DMS114 treated with DMSO at 0.1 percent for 48 hours (cell line): ENCODE results near the gene PTPRN2.
"Not testable (repeated sequence)": the region's sequence is repeated elsewhere in the genome, so short reads cannot be mapped to it uniquely, and the experiment has no call there.

Source experiments
- DNase-seq: peaks from one replicate; lab custom pipeline; 2025; ENCODE audit not compliant: unreplicated experiment; lab: John Stamatoyannopoulos, UW

PTPRN2 gene

DNA sequence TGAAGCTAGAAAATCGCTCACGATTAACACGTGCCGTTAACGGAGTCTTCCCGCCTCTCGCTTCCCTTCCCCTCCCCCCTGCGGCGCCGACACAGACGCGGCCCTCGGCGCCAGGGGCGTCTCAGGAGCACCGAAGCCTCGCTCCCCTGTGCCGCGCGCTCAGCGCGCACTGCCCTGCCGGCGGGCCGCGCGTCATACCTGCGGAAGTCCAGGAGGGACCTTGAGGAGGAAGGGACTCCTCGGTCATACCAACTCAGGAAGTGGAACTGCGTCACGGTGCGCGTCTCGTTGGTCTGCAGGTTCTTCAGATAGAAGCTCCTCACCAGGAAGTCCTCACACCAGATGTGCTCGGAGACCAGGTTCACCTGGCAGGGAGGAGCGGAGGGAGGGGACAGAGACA, 1011.2 kb downstream of the PTPRN2 start:
- no peak for DNase-seq

DNA sequence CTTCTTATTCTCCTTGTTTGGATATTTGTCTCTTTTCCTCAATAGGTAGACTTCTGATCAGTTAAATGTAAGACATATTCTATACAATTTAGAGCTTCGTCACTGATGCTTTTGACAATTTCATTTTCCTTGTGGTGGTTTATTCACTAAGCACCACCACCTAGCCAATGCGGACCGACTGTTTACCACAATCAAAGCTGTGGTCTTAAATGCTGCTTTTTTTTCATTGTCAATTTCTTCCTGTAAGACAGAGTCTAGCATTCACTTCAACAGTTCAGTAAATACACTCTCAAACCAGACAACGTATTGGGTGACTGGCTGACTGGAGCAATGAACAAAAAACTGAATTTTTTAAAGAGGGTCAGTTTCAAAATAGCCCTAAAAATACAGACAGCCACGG, 1011.8 kb downstream of the PTPRN2 start:
- no peak for DNase-seq

DNA sequence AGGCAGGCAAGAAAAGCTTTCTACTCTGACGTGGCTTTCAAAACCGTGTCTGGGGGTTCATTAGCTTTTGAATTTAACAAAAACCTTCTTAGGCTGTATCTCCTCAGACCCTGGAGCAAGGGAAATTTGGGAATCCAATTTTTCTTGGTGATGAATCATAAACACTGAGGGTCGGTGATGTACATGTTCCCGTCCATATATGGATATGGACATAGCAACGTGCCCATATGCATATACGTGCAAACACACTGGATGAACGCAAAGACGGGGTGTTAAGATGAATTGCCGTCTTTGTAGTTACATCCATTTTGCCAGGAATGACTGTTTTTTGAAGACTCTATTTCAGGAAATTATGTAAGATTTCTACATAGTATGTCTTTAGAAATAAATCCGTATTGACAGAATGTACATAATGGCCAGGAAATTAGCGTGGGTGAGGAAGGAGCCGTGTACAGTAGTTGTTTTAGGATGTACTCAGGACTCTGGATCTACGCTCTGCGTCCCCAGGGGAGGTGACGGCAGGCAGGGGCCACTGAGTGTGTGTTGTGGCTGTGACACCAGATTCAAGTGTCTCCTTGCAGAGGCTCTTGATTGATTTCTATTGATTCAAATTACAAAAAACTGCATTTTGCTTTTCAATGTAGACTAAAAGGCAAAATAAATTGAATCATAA, 1012.6 kb downstream of the PTPRN2 start:
- no peak for DNase-seq

DNA sequence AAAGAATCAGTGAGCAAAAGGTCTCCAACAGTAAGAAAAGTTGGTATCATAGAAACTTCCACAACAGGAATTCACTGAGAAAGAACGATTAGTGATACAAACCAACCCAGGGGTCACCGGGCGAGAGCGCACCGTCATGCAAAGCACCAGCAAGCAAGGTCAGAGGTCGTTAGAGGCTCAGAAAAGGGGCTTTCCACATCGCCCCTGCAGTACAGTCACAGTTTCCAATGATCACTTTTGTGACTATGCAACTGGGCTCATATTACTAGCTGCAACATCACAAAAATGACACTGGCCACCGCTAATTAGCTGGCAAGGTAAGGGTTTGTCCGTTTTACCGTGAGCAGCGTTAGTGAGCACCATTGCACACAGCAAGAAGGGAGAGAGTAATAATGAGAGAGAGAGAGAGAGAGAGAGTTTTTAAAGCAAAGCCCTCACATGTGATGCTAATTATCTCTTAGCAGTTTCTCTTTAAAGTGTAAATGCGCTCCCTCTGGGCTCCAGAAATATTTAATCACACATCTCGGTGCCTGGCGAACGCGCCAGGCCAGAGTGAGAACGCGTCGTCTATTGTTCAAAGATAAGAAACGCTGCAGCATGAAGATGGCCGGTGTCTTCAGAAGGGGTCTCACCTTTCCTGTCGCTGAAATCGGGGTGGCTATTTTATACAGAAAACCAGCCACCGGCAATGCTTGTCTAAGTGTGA, 1013.4 kb downstream of the PTPRN2 start:
- DNase-seq, result no peak

DNA sequence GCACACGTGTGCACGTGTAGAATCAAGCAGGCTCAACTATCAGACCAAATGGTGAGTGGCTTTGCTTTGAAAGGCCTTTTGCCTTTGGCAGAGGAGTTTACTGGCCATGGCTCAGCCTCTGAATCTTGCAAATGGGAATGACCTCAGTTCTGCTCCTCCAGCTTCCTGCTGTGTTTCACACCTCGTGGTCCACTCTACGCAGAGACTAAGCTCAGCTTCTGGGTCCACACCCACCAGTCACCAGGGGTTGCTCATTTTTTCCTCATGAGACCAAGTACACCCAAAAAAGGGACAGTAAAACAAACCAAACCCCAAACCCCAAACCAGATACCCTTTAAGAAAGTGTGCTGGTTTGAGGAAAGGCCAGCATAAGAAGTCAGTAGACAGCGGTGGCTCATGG, 1014.4 kb downstream of the PTPRN2 start:
- no peak for DNase-seq

DNA sequence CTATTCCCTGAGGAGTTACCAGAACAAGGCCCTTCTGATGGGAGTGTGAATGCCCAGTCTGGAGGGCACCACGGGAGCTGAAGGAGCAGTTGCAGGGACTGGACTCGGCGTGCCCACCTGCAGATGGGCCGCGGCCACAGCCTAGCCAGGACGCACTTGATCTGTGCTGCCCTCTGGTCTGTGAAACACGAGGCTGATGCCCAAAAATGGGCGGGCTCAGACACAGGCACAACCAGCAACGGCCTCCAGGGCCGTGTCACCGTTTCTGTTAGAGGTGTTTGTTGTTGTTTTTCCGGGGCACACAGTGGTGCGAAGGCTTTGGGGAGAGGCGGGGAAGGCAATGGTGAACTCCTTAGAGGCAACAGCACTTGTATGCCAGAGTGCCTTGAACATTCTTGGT, 1015.0 kb downstream of the PTPRN2 start:
- no peak for DNase-seq

DNA sequence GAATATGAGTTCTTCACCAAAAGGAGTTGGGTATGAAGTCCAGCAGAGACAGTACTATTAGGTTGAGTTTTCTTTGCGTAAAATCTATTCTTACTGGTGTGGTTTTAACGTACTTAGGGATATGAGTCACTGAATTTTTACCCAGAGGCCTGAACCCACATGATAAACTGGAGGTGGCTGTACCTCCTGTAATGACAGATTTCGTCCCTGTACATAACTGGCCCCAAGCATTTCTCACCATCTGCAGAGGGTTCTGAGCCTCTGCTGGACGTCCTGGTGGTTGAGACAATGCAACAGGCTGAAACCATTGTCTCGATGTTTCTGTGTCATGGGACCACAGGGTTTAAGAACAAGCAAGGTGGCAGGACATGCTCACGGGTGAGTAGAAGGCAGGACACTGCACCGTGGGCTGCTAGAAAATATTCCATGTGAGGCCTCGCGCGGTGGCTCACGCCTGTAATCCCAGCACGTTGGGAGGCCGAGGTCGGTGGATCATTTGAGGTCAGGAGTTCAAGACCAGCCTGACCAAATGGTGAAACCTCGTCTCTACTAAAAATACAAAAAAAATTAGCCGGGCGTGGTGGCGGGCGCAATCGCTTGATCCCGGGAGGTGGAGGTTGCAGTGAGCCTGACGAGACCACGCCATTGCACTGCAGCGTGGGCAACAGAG, 1017.0 kb downstream of the PTPRN2 start:
- no peak for DNase-seq

DNA sequence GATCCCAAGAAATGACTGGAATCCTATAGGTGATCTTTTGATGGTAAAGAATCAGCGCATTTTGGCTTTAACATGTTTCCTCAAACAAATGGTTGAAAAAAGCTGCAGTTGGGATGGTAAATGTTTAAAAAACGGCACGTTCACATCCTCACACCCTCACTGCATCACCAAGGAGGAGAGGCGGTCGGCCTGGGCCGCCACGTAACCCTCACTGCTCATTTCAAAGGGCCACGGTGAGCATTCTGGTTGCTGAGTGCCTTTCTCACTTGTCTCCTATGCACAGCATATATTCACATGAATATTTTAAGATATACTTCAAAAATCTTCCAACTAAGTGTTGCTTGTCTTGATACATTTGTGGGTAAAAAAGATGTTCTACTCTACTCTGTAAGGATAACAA, 1017.7 kb downstream of the PTPRN2 start:
- no peak for DNase-seq

DNA sequence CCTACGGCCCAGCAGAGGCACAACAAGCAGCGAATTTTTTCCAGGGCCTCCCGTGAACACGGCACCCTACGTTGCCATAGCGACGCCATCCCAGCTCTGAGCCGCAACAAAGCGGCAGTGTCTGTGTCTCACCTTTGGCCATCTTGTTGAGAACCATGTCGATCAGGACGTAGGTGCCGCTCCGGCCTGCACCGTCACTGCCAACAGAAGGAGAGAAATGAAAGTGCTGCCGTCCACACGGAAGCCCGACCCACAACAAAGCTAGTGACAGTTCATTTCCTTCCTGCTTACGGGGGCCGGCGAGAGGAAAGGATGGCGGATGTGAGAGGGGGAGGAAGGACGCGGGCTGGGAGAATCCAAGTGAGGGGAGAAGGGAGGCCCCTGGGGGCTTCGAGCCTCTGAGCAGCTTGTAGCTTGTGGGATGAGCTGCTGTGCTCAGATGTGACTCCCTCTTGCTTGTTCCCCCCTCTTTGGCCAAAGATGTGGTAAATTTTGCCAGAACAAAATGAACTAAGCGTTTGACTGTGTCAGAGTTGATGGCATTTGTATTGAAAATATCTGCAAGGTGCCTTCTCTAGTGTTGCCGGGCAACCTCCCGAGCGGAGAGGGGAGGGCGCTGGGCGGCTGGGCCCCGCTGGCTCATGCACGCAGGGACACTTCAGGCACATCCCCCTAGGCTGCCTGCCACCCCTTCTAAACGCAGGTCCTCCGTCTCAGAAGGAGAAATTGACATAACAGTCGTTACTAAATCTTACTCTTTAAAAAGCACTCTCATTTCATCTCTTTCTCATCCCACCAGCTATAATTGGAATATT, 1018.6 kb downstream of the PTPRN2 start:
- no peak for DNase-seq

DNA sequence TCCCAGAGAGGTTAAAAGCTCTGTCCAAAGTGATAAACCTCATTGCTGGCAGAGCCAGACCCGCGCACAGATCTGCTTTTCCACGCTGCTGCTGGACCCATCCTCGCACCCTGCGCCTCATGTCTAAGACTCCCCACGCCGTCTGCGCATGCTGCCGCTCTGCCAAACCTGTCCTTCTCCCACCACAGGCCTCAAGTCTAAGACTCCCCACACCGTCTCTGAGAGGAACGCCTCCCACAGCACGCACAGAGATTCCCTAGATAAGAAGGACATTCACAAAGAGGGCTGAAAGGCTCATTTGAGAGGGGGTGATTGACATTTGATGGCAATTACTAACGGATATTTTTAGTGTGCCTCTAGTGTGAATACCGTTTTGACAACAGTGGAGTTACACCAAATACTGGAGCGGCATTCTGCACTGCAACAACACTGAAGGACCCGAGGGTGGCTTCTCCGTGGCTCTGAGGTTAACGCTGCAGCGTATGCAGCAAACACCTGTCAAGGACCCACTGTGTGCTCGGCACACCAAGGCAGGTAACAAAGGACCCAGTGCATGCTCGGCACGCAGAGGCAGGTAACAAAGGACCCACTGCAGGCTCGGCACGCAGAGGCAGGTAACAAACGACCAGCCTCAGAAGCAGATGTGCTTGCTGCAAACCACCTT, 1019.4 kb downstream of the PTPRN2 start:
- DNase-seq, result no peak

DNA sequence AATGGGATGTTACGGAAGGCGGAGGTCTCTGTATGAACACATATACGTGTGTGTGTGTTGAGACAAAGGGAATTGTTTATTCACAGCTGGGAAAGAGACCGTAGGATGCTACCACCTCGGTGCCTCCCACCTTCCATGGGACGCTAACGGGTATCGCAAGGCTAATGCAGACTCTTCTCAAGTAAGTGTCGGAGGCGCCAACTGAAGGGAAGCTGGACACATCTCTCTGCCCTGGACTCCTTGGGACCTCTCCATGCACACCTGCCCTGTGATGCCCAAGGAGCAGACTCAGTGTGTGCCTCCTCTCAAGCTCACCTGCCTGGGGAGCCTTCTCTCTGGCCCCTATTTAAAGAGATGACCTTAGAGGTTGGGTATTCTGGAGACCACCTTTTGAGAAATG, 1020.0 kb downstream of the PTPRN2 start:
- no peak for DNase-seq

DNA sequence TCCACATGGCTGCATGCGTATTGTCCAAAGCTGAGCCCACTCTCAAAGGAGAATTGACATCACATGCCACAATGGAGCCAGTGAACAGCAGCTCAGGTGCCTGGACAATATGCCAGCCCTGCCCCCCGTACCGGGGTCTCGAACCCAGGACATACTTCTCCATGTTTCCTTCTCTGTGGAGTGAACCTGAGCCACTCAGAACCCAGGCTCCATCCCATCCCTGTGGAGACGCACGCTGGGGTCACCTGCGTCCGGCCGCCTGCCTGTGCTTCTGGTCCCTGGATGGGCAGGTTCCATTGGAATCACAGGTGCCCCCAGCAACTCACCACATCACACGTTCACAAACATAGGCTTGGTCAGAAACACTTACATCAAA, 1021.0 kb downstream of the PTPRN2 start:
- DNase-seq, result no peak

DNA sequence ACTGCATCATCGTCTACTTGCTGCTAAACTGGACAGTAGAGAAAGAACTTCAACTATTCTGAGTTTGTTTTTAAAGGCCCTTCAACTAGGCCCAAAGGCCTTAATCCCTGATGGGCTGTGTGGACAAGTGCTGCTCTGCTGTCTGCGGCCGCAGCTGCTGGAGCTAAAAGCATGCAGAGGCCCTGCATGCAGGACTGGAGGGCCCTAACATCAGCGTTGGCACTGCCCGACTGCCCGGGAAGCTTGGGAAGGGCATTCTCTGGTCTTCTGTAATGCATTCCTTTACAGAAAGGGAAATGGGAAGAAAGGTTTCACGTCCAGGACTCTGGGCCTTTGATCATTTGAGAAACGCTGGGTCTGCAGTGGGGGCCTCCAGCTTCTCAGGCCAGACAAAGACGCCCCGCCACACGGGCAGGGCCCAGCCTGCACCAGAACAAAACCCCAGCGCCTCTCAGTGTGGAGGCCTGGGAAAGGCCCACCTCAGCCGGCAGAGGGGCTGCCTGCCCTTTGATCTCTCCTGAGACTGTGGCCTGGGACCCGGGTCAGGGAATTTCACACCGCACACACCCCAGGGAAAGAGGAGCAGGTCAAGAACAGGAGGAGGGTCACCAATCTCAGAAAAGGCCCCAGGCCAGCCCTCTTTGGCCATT, 1021.5 kb downstream of the PTPRN2 start:
- DNase-seq, result no peak

DNA sequence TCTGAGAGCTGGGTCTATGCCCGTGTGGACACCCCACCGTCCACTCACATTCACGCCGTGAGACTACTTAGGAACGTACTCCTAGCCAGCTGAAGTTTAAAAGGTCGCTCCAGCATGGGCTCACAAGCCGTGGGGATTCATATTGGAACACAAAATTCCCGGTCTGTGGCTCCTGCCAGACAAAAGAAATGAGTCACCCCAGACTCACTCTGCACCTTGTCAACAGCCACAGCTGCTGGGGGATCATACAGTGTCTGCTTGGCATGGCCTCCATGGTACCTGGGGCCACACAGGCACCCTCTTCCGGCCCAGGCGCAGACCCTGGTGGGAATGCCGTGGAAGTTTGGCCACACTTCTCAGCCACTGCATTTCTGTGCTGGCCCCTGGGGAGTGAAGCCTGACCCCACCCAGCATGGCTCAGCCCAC, 1022.4 kb downstream of the PTPRN2 start:
- DNase-seq, result no peak

DNA sequence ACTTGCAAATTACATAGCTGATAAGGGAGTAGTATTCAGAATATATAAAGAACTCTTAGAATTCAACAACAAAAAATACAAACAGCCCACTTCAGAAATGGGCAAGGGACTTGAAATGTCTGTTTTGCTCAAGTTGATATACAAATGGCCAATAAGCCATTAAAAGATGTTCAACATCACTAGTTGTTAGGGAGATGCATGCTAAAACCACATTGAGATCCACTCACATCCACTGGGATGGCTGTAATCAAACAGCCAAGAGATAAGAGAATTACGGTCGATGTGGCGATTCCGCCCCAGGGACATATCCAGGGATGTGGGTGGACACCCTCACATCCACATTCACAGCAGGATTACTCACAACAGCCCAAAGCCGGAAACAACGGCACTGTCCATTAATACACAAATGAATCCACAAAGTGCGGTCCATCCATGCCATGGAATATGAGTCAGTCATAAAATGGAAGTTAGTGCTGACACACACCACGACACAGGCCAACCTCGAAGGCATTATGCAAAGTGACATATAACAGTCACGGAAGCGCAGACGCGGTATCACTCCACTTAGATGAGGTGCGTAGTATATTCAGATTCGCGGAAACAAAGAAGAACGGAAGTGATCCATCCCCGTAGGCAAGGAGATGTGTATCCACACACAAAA, 1023.0 kb downstream of the PTPRN2 start:
- DNase-seq, result no peak

DNA sequence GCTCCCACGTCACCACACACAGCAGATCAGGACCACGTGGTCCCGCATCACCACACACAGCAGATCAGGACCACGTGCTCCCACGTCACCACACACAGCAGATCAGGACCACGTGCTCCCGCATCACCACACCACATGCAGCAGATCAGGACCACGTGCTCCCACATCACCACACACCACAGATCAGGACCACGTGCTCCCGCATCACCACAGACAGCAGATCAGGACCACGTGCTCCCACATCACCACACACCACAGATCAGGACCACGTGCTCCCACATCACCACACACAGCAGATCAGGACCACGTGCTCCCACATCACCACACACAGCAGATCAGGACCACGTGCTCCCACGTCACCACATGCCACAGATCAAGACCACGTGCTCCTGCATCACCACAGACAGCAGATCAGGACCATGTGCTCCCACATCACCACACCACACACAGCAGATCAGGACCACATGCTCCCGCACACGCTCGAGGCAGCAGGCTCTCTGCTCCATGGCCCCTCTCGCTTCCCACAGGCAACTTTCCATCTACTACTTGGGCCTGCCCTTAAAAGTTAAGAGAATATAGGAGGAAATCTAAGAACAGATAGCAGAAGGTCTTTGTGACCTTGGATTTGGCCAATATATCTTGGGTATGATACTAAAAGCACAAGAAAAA, 1024.0 kb downstream of the PTPRN2 start:
- DNase-seq, result not testable (repeated sequence)

DNA sequence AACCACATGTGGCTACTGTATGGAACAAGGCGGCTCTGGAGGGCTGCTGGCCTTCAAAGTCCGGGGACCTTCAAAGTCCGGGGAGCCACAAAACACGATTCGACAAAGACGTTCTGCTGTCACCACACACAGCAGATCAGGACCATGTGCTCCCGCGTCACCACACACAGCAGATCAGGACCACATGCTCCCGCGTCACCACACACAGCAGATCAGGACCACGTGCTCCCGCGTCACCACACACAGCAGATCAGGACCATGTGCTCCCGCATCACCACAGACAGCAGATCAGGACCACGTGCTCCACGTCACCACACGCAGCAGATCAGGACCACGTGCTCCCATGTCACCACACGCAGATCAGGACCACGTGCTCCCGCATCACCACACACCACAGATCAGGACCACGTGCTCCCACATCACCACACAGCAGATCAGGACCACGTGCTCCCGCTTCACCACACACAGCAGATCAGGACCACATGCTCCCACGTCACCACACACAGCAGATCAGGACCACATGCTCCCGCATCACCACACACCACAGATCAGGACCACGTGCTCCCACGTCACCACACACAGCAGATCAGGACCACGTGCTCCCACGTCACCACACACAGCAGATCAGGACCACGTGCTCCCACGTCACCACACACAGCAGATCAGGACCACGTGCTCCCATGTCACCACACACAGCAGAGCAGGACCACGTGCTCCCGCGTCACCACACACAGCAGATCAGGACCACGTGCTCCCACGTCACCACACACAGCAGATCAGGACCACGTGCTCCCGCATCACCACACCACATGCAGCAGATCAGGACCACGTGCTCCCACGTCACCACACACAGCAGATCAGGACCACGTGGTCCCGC, 1024.9 kb downstream of the PTPRN2 start:
- not testable (repeated sequence) for DNase-seq

DNA sequence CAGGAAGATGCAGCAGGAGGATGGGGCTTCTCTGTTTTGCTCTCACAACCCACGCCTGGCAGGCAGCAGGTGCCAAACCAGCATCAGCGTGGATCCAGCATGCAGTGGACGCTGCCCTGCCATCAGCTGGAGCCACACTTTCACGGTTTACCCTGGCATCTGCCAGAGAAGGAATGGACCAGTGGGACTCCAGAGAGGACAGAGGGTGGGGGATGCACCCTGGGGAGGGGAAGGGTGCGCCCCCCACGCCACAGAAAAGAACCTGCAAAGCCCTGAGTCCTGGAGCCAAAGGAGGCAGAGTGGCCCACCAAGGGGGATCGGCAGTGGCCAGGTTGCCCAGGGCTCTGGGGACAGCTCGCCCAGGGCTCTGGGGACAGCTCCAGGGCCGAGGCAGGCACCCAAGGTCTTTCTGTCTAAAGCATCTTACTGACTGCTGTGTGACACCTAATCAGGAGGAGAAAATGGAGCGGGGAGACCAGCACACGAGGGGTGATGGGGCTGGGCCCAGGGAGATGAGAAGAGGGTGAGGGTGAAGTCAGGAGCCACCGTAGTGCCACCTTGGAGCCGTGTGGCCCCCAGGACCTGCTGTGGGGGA, 1025.7 kb downstream of the PTPRN2 start:
- no peak for DNase-seq
